ENCODE results near the gene CDYL2.

GRCh38 chr16:80836846-80837245 is 32.4 kb upstream of the CDYL2 start:
- TF ChIP-seq CTCF (IDR thresholded peaks at IDR 0.05; ENCODE audit: low read depth, low read length) (no peak), EZH2phosphoT487 (IDR thresholded peaks at IDR 0.05; ENCODE audit: low read depth) (no peak)
